Ishikawa (cell line): Measurements from ENCODE around the gene FOXP1.

Experiments used
- CEBPB ChIP-seq: IDR thresholded peaks from 2 replicates; pipeline ENCODE4 v1.6.1; 2012
- CREB1 ChIP-seq: IDR thresholded peaks from 2 replicates; pipeline ENCODE4 v1.6.1; 2012; ENCODE audit warnings: low read depth
- EGR1 ChIP-seq: IDR thresholded peaks from 2 replicates; pipeline ENCODE4 v1.6.1; 2012
- EP300 ChIP-seq: IDR thresholded peaks from 2 replicates; pipeline ENCODE4 v1.6.1; 2012; ENCODE audit warnings: borderline replicate concordance
- FOXM1 ChIP-seq: IDR thresholded peaks from 2 replicates; pipeline ENCODE4 v1.6.1; 2012; ENCODE audit warnings: low read depth, borderline replicate concordance
- MAX ChIP-seq: IDR thresholded peaks from 2 replicates; pipeline ENCODE4 v1.6.1; 2012
- NFIC ChIP-seq: IDR thresholded peaks from 2 replicates; pipeline ENCODE4 v1.6.1; 2012
- RAD21 ChIP-seq: IDR thresholded peaks from 2 replicates; pipeline ENCODE4 v1.6.1; 2012; ENCODE audit warnings: low read depth
- REST ChIP-seq: IDR thresholded peaks from 2 replicates; pipeline ENCODE4 v1.6.1; 2012; ENCODE audit warnings: low read depth, mild to moderate bottlenecking
- TAF1 ChIP-seq: IDR thresholded peaks from 2 replicates; pipeline ENCODE4 v1.6.1; 2012; ENCODE audit warnings: low read depth, mild to moderate bottlenecking
- TCF12 ChIP-seq: IDR thresholded peaks from 2 replicates; pipeline ENCODE4 v1.6.1; 2012; ENCODE audit warnings: low read depth
- TEAD4 ChIP-seq: IDR thresholded peaks from 2 replicates; pipeline ENCODE4 v1.6.1; 2012
- USF1 ChIP-seq: IDR thresholded peaks from 2 replicates; pipeline ENCODE4 v1.6.1; 2012
- YY1 ChIP-seq: IDR thresholded peaks from 2 replicates; pipeline ENCODE4 v1.6.1; 2012; ENCODE audit warnings: low read depth
- ZBTB7A ChIP-seq: IDR thresholded peaks from 2 replicates; pipeline ENCODE4 v1.6.1; 2012; ENCODE audit warnings: low read depth

The FOXP1 gene

GRCh38 chr3:71378509-71378908 lies 205.0 kb downstream of the FOXP1 start:
- no peak for TF ChIP-seq RAD21
- no peak for TF ChIP-seq FOXM1
- no peak for TF ChIP-seq EP300
- no peak for TF ChIP-seq YY1
- no peak for TF ChIP-seq ZBTB7A
- TF ChIP-seq TEAD4 = no peak
- TF ChIP-seq CEBPB = no peak
- no peak for TF ChIP-seq REST
- TF ChIP-seq USF1 = no peak
- no peak for TF ChIP-seq EGR1

GRCh38 chr3:71376911-71377310 lies 206.6 kb downstream of the FOXP1 start:
- TF ChIP-seq TCF12 = no peak
- TF ChIP-seq RAD21 = no peak
- TF ChIP-seq EGR1 = no peak
- no peak for TF ChIP-seq CREB1

- TF ChIP-seq CEBPB (no peak), RAD21 (no peak), USF1 (no peak), YY1 (no peak), TEAD4 (no peak), TAF1 (no peak), TCF12 (no peak), EGR1 (no peak), ZBTB7A (no peak), NFIC (no peak), EP300 (no peak), CREB1 (no peak), REST (no peak), MAX (no peak), FOXM1 (no peak)
Observed at GRCh38 chr3:71376503-71376902, 207.0 kb downstream of the FOXP1 start.

GRCh38 chr3:71374582-71374981 lies 208.9 kb downstream of the FOXP1 start:
- TF ChIP-seq ZBTB7A (no peak), REST (no peak), USF1 (no peak), YY1 (no peak)

- TF ChIP-seq MAX (no peak), TEAD4 (no peak), EP300 (no peak), NFIC (no peak)
Observed at GRCh38 chr3:71372911-71373637, 210.5 kb downstream of the FOXP1 start.
